Superior temporal gyrus (tissue), 1 donor: ENCODE data around the gene GRID1.

Source experiments
- DNase-seq: peaks from one replicate; pipeline ENCODE4 v3.0.0-alpha.2; 2016; ENCODE audit errors: extremely low spot score

The GRID1 gene

GRCh38 chr10:86337121-86337601 lies 29.4 kb downstream of the GRID1 start:
- DNase-seq: no peak

GRCh38 chr10:86336341-86336740 lies 30.3 kb downstream of the GRID1 start:
- DNase-seq: no peak

- no peak for DNase-seq
Observed at GRCh38 chr10:86335831-86336230, 30.8 kb downstream of the GRID1 start.

GRCh38 chr10:86335257-86335656 lies 31.3 kb downstream of the GRID1 start:
- no peak for DNase-seq

GRCh38 chr10:86334488-86335085 lies 32.0 kb downstream of the GRID1 start:
- DNase-seq: no peak

GRCh38 chr10:86333826-86334487 lies 32.6 kb downstream of the GRID1 start:
- no peak for DNase-seq

- DNase-seq: no peak
Observed at GRCh38 chr10:86331861-86332260, 34.7 kb downstream of the GRID1 start.

GRCh38 chr10:86330778-86331763 lies 35.5 kb downstream of the GRID1 start:
- no peak for DNase-seq

- DNase-seq: no peak
Observed at GRCh38 chr10:86329896-86330680, 36.5 kb downstream of the GRID1 start.

GRCh38 chr10:86329093-86329710 lies 37.4 kb downstream of the GRID1 start:
- no peak for DNase-seq

- no peak for DNase-seq
Observed at GRCh38 chr10:86327954-86328725, 38.5 kb downstream of the GRID1 start.

- no peak for DNase-seq
Observed at GRCh38 chr10:86325158-86325557, 41.4 kb downstream of the GRID1 start.

- peak; percentile 80 for DNase-seq
Observed at GRCh38 chr10:86321568-86321967, 45.0 kb downstream of the GRID1 start.

GRCh38 chr10:86319676-86320075 lies 46.9 kb downstream of the GRID1 start:
- no peak for DNase-seq

- DNase-seq: no peak
Observed at GRCh38 chr10:86317949-86318725, 48.5 kb downstream of the GRID1 start.

- no peak for DNase-seq
Observed at GRCh38 chr10:86316990-86317389, 49.6 kb downstream of the GRID1 start.

GRCh38 chr10:86316274-86316835 lies 50.2 kb downstream of the GRID1 start:
- DNase-seq: no peak

- DNase-seq: no peak
Observed at GRCh38 chr10:86315549-86315942, 51.0 kb downstream of the GRID1 start.
